H1 (cell line): Measurements from ENCODE around the gene MBNL3. TPM values are rescaled to one million over a fixed set of nuclear protein-coding genes. Genes with fewer than 3 reads are reported as not detected.

Experiments
- CTCF ChIA-PET: fragments of 300-600 bp; sonication (Branson Sonifier 250); formaldehyde crosslinking; loops from one replicate; lab custom pipeline; 2021; ENCODE audit not compliant: partially characterized antibody; lab: Charles Lee
- POLR2A ChIA-PET: fragments of 300-600 bp; sonication (Branson Sonifier 250); formaldehyde crosslinking; loops from one replicate; lab custom pipeline; 2021; ENCODE audit warnings: inconsistent platforms; ENCODE audit not compliant: partially characterized antibody; lab: Charles Lee
- DNase-seq, 2 experiments: peaks; one replicate each; pipeline versions ENCODE4 v3.0.0 to v3.0.0-alpha.2; 2010 to 2022; ENCODE audit warnings: low spot score in 2 of 2, low read depth in 1 of 2, mixed read lengths in 1 of 2
- FAIRE-seq: peaks from 2 replicates; lab custom pipeline; 2011; peaks lifted over from hg19 to GRCh38; lab: Jason Lieb, UNC
- H2AFZ ChIP-seq: 2 replicates; pipeline ENCODE4 v1.8.1; 2012; ENCODE audit warnings: low read length, inconsistent platforms
- H2AK5ac ChIP-seq: 2 replicates; pipeline ENCODE4 v1.6.1; 2013; ENCODE audit warnings: low read depth, low read length
- H2BK120ac ChIP-seq: replicated peaks from 2 replicates; pipeline ENCODE3; 2013; ENCODE audit warnings: low read depth, low read length, inconsistent platforms
- H2BK12ac ChIP-seq: 2 replicates; pipeline ENCODE4 v1.6.1; 2013; ENCODE audit warnings: low read depth, low read length
- H2BK15ac ChIP-seq: 2 replicates; pipeline ENCODE4 v1.6.1; 2013; ENCODE audit warnings: low read length
- H2BK20ac ChIP-seq: 2 replicates; pipeline ENCODE4 v1.6.1; 2013; ENCODE audit warnings: low read length
- H2BK5ac ChIP-seq: 2 replicates; pipeline ENCODE4 v1.6.1; 2013; ENCODE audit warnings: low read depth, low read length
- H3K14ac ChIP-seq: 2 replicates; pipeline ENCODE4 v1.6.1; 2013; ENCODE audit warnings: inconsistent platforms; ENCODE audit not compliant: insufficient read length
- H3K18ac ChIP-seq: 2 replicates; pipeline ENCODE4 v1.6.1; 2013; ENCODE audit warnings: low read length; ENCODE audit errors: extremely low read depth
- H3K23ac ChIP-seq: 2 replicates; pipeline ENCODE4 v1.6.1; 2013; ENCODE audit warnings: inconsistent platforms; ENCODE audit not compliant: insufficient read length
- H3K23me2 ChIP-seq: 2 replicates; pipeline ENCODE4 v1.6.1; 2013; ENCODE audit warnings: low read depth, low read length
- H3K27ac ChIP-seq: 2 replicates; pipeline ENCODE4 v1.6.1; 2011; ENCODE audit warnings: low read depth, low read length, inconsistent platforms
- H3K27me3 ChIP-seq, 4 experiments: replicated peaks in 1 of 4; 1 replicate in 1 of 4; 2 replicates in 3 of 4; pipeline versions ENCODE4 v1.6.1 to v1.8.1; 2011 to 2013; ENCODE audit warnings: low read length in 3 of 4, mild to moderate bottlenecking in 3 of 4, inconsistent platforms in 2 of 4, mixed read lengths in 2 of 4, moderate library complexity in 1 of 4; ENCODE audit not compliant: control insufficient read depth in 3 of 4, insufficient read depth in 3 of 4; ENCODE audit errors: extremely low read depth in 1 of 4
- H3K36me3 ChIP-seq, 4 experiments: 2 replicates each; pipeline versions ENCODE4 v1.6.1 to v1.8.1; 2011 to 2013; ENCODE audit warnings: mild to moderate bottlenecking in 4 of 4, low read length in 3 of 4, moderate library complexity in 2 of 4, control low read depth in 1 of 4, inconsistent platforms in 1 of 4; ENCODE audit not compliant: insufficient read depth in 4 of 4, control insufficient read depth in 2 of 4
- H3K4ac ChIP-seq: replicated peaks from 2 replicates; pipeline ENCODE3; 2013; ENCODE audit warnings: low read length, low read depth, mixed read lengths, inconsistent platforms; ENCODE audit not compliant: insufficient read length
- H3K4me1 ChIP-seq, 4 experiments: replicated peaks in 1 of 4; 1 replicate in 1 of 4; 2 replicates in 3 of 4; pipeline versions ENCODE4 v1.6.1 to v1.8.1; 2011 to 2013; ENCODE audit warnings: low read length in 3 of 4, inconsistent platforms in 2 of 4, mixed read lengths in 1 of 4; ENCODE audit not compliant: insufficient read depth in 4 of 4, control insufficient read depth in 3 of 4
- H3K4me2 ChIP-seq, 2 experiments: 2 replicates each; pipeline versions ENCODE4 v1.6.1 to v1.8.1; 2011 to 2013; ENCODE audit warnings: low read depth in 2 of 2, low read length in 2 of 2, control low read depth in 1 of 2, inconsistent platforms in 1 of 2, mild to moderate bottlenecking in 1 of 2; ENCODE audit not compliant: insufficient read depth in 1 of 2
- H3K4me3 ChIP-seq, 4 experiments: fragments of 200-600, 300-600 bp in 1 of 4; sonication (generic), shearing (Covaris generic), sonication (Bioruptor Twin) in 1 of 4; 2 replicates each; pipeline versions ENCODE4 v1.5.1 to v1.8.1; 2011 to 2016; ENCODE audit warnings: low read length in 4 of 4, low read depth in 3 of 4, control low read depth in 2 of 4, inconsistent platforms in 2 of 4, mild to moderate bottlenecking in 2 of 4, mixed read lengths in 1 of 4, moderate library complexity in 1 of 4; ENCODE audit not compliant: insufficient read depth in 2 of 4; ENCODE audit errors: extremely low read depth in 1 of 4
- H3K56ac ChIP-seq: replicated peaks from 2 replicates; pipeline ENCODE3; 2013; ENCODE audit warnings: low read depth, mild to moderate bottlenecking, mixed read lengths, low read length, inconsistent platforms; ENCODE audit not compliant: insufficient read length
- H3K79me1 ChIP-seq: 2 replicates; pipeline ENCODE4 v1.6.1; 2013; ENCODE audit warnings: low read depth, low read length, control low read depth
- H3K79me2 ChIP-seq, 2 experiments: 2 replicates each; pipeline versions ENCODE4 v1.6.1 to v1.8.1; 2012 to 2013; ENCODE audit warnings: low read length in 2 of 2, mild to moderate bottlenecking in 2 of 2, inconsistent platforms in 1 of 2; ENCODE audit not compliant: insufficient read depth in 2 of 2, control insufficient read depth in 1 of 2
- H3K9ac ChIP-seq, 4 experiments: replicated peaks in 1 of 4; 1 replicate in 1 of 4; 2 replicates in 3 of 4; pipeline versions ENCODE4 v1.6.1 to v1.8.1; 2011 to 2013; ENCODE audit warnings: low read depth in 3 of 4, low read length in 3 of 4, control low read depth in 2 of 4, mild to moderate bottlenecking in 2 of 4, moderate library complexity in 2 of 4, inconsistent platforms in 1 of 4; ENCODE audit errors: extremely low read depth in 1 of 4
- H3K9me3 ChIP-seq, 2 experiments: 2 replicates each; pipeline versions ENCODE4 v1.6.1 to v1.8.1; 2012 to 2013; ENCODE audit warnings: mild to moderate bottlenecking in 2 of 2, moderate library complexity in 2 of 2, control low read depth in 1 of 2, inconsistent platforms in 1 of 2, low read depth in 1 of 2, low read length in 1 of 2, mixed read lengths in 1 of 2; ENCODE audit not compliant: insufficient read depth in 2 of 2
- H4K20me1 ChIP-seq, 2 experiments: replicated peaks in 1 of 2; 2 replicates each; pipeline versions ENCODE3 to v1.8.1; 2011 to 2013; ENCODE audit warnings: inconsistent platforms in 2 of 2, low read length in 2 of 2, mild to moderate bottlenecking in 1 of 2; ENCODE audit not compliant: insufficient read depth in 2 of 2, control insufficient read depth in 1 of 2
- H4K5ac ChIP-seq: 2 replicates; pipeline ENCODE4 v1.6.1; 2013; ENCODE audit warnings: low read length, low read depth, mixed read lengths, inconsistent platforms; ENCODE audit not compliant: insufficient read length
- H4K8ac ChIP-seq: 2 replicates; pipeline ENCODE4 v1.8.0; 2013; ENCODE audit warnings: mild to moderate bottlenecking, moderate library complexity, low read length, inconsistent platforms; ENCODE audit not compliant: insufficient read depth; ENCODE audit errors: extremely low read depth
- H4K91ac ChIP-seq: replicated peaks from 2 replicates; pipeline ENCODE3; 2013; ENCODE audit warnings: low read length, mixed read lengths, inconsistent platforms; ENCODE audit not compliant: insufficient read length
- ASH2L ChIP-seq: fragments of 200-600, 300-600 bp; sonication (generic); IDR thresholded peaks from one replicate; pipeline ENCODE4 v1.7.1; 2017; ENCODE audit warnings: low read length
- RFX5 ChIP-seq: IDR thresholded peaks from 2 replicates; pipeline ENCODE4 v1.6.1; 2011; ENCODE audit warnings: low read depth, low read length, improper control_type of control experiment, borderline replicate concordance
- SIX5 ChIP-seq: IDR thresholded peaks from 2 replicates; pipeline ENCODE4 v1.6.1; 2011; ENCODE audit warnings: mild to moderate bottlenecking, low read depth, low read length
- polyA plus RNA-seq, 7 experiments: library from polyadenylated mRNA; depleted of rRNA in 3 of 7; stranded (reverse) in 5 of 7; unstranded in 2 of 7; fragments of >200 nt in 5 of 7; fragments of 200-250 nt in 2 of 7; gene quantifications; 1 replicate in 5 of 7; 2 replicates in 1 of 7; 4 replicates in 1 of 7; pipeline versions ENCODE4 v1.2.1 to v1.2.3, GENCODE V29; 2011 to 2013; ENCODE audit warnings: missing spikeins in 2 of 7, mixed read lengths in 2 of 7
- total RNA-seq: library from RNA; stranded (reverse); fragmentation: NEBNext Ultra II Directional; extraction: Animal tissue kit (Norgen Biotek cat#: 25700); gene quantifications from 2 replicates; pipeline ENCODE4 v1.2.1, GENCODE V29; 2021

Gene MBNL3
- total and polyA plus RNA-seq, 2 of the 8 experiments (the other 6 are each of a cell fraction or from before 2014, with no cell fraction given) = 3.5 to 4.3 TPM

- Histone ChIP-seq H3K23ac (no peak overlapping the region), H3K4me2 (no peak overlapping the region), H3K23me2 (no peaks in the 10 kb centered on the region), H3K36me3 (no peaks in the 10 kb centered on the region), H3K27me3 (no peaks in the 10 kb centered on the region), H2BK120ac (no peak overlapping the region), H4K91ac (no peak overlapping the region), H2BK15ac (no peak overlapping the region), H3K9ac (no peak overlapping the region), H3K14ac (no peak overlapping the region), H3K56ac (no peak overlapping the region), H2BK12ac (no peak overlapping the region), H3K79me1 (no peaks in the 10 kb centered on the region), H2AK5ac (no peak overlapping the region), H3K4ac (no peak overlapping the region), H2AFZ (no peak overlapping the region), H3K27ac (no peak overlapping the region), H3K4me3 (no peak overlapping the region), H4K20me1 (no peaks in the 10 kb centered on the region), H3K18ac (no peak overlapping the region), H4K8ac (no peak overlapping the region), H2BK5ac (no peak overlapping the region), H3K4me1 (no peaks in the 10 kb centered on the region), H4K5ac (no peak overlapping the region), H2BK20ac (no peak overlapping the region), H3K9me3 (no peaks in the 10 kb centered on the region), H3K79me2 (no peaks in the 10 kb centered on the region)
- ChIA-PET CTCF (interaction anchor here (1.6 kb wide), 1 partner anchor 282 kb away, joined by 4 read pairs; no protein-coding TSS in a partner anchor), POLR2A (no interaction called here)
- FAIRE-seq = no peak
- no peak for DNase-seq
- TF ChIP-seq SIX5 = no peak
- TF ChIP-seq RFX5 = no peak
- no peak for TF ChIP-seq ASH2L
Observed at GRCh38 chrX:132331000-132331399, 157.8 kb downstream of the MBNL3 start.
